ENCODE results near the gene NFATC2.
"Not testable (repeated sequence)": the region's sequence is repeated elsewhere in the genome, so short reads cannot be mapped to it uniquely, and the experiment has no call there.

DNA sequence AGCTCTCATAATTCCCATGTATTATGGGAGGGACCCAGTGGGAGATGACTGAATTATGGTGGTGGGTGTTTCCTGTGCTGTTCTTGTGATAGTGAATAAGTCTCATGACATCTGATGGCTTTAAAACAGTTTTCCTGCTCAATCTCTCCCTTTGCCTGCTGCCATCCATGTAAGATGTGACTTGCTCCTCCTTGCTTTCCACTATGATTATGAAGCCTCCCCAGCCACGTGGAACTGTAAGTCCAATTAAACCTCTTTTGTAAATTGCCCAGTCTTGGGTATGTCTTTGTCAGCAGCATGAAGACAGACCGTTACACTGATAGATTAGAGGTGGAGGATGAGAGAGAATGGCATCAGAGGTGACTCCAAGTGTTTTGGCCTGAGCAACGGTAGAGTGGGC, 198.7 kb downstream of the NFATC2 start:
- TF ChIP-seq BHLHE40 (IDR thresholded peaks at IDR 0.05; ENCODE audit: borderline replicate concordance); FOXA1 (IDR thresholded peaks at IDR 0.05); FOXM1 (IDR thresholded peaks at IDR 0.05; ENCODE audit: borderline replicate concordance); L3MBTL2 (conservative IDR thresholded peaks at IDR 0.05); SP1 (IDR thresholded peaks at IDR 0.05); HDGF (IDR thresholded peaks at IDR 0.05; ENCODE audit: borderline replicate concordance); TARDBP (IDR thresholded peaks at IDR 0.05); ELF4 (IDR thresholded peaks at IDR 0.05); NFRKB (IDR thresholded peaks at IDR 0.05); FOXK2 (IDR thresholded peaks at IDR 0.05); ARNT (IDR thresholded peaks at IDR 0.05): not testable (repeated sequence)
- TF ChIP-seq, protein P1, sequence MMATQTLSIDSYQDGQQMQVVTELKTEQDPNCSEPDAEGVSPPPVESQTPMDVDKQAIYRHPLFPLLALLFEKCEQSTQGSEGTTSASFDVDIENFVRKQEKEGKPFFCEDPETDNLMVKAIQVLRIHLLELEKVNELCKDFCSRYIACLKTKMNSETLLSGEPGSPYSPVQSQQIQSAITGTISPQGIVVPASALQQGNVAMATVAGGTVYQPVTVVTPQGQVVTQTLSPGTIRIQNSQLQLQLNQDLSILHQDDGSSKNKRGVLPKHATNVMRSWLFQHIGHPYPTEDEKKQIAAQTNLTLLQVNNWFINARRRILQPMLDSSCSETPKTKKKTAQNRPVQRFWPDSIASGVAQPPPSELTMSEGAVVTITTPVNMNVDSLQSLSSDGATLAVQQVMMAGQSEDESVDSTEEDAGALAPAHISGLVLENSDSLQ (IDR thresholded peaks at IDR 0.05) = not testable (repeated sequence)
